ENCODE data around the gene PARP4.
"Not testable (repeated sequence)": the region's sequence is repeated elsewhere in the genome, so short reads cannot be mapped to it uniquely, and the experiment has no call there.

GRCh38 chr13:24390795-24391194 is 121.8 kb downstream of the PARP4 start:
- TF ChIP-seq CTCF, POLR2A (IDR thresholded peaks at IDR 0.05): not testable (repeated sequence)

Measured in Peyer's patch (tissue), 4 donors.